Sigmoid colon (tissue), 3 donors: ENCODE measurements around the gene KIF26B.

Experiments
- CTCF ChIP-seq, 4 experiments: fragments of 450-650 bp in 3 of 4; fragments of 200-600 bp in 1 of 4; IDR thresholded peaks; one replicate each; pipeline ENCODE4 v1.5.1; 2016 to 2019; ENCODE audit warnings: antibody characterized with exemption in 4 of 4, mild to moderate bottlenecking in 3 of 4, moderate library complexity in 2 of 4
- POLR2A ChIP-seq, 2 donors: fragments of 450-650 bp; IDR thresholded peaks; one replicate each; pipeline ENCODE4 v1.6.1; 2016; ENCODE audit warnings: antibody characterized with exemption in 2 of 2, mild to moderate bottlenecking in 2 of 2, moderate library complexity in 2 of 2

GRCh38 chr1:245232931-245233330, 78.1 kb downstream of the KIF26B start:
- no peak for TF ChIP-seq CTCF (IDR thresholded peaks at IDR 0.05)
- TF ChIP-seq POLR2A (IDR thresholded peaks at IDR 0.05) = no peak
